NK-92 (cell line): ENCODE measurements around the gene PPIH.
A peak's percentile ranks its signal among the peaks of the same experiment; 100 is the strongest.
"Not testable (repeated sequence)": the region's sequence is repeated elsewhere in the genome, so short reads cannot be mapped to it uniquely, and the experiment has no call there.

Source experiments
- DNase-seq: peaks from one replicate; lab custom pipeline; 2025; ENCODE audit not compliant: unreplicated experiment; lab: John Stamatoyannopoulos, UW

PPIH gene

DNA sequence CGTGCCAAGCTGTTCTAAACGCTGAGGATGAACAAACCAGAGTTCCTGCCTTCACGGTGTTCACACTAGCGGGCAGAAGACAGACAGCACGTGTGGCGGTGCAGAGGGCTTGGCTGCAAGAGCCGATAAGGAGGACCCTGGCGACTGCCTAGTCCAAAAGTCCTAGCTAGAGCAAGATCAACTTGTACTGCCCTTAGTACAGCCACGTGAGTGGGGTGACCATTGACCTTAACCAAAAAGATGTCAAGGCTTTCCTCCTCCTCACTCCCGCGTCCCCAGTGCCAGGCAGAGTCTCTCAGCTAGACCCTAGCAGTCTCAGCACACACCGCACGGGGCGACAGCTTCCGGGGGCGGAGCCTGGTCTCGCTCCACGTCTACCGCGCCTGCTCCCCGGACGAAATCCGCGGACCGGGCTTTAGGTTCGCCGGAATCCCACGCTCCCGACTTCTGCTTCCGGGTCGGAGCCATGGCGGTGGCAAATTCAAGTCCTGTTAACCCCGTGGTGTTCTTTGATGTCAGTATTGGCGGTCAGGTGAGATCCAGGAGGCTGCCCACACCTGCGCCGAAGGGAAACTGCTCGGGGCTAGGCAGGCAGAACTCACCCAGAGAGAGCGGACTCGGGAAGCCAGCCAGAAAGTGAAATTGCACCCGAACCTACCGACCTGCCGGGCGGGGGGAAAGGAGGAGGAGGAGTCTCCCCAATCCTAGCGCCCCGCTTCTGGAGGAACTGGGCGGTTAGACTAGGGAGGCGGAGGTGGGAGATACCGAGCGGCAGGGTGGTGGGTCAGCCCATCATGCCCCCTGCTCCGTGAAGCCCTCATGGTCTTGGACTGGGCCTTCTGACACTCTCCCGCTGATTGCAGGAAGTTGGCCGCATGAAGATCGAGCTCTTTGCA lies at the start of gene PPIH:
PPIH (plus strand) TSS at position 443 of the 896 bp plus-strand sequence; CDS start at position 467, 24 bp downstream.
- DNase-seq = peak; percentile 66

DNA sequence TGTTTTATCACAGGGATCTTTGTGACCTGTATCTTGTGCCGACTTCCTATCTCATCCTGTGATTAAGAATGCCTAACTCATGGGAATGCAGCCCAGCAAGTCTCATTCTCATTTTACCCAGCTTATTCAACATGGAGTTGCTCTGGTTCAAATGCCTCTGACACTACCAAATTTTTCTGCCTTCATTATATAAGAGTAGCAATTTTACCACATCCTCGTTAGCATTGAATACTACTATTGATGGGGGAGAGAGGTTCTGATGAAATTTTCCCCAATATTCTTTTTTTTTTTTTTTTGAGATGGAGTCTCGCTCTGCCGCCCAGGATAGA lies 44.5 kb upstream of the PPIH start:
- no peak for DNase-seq

DNA sequence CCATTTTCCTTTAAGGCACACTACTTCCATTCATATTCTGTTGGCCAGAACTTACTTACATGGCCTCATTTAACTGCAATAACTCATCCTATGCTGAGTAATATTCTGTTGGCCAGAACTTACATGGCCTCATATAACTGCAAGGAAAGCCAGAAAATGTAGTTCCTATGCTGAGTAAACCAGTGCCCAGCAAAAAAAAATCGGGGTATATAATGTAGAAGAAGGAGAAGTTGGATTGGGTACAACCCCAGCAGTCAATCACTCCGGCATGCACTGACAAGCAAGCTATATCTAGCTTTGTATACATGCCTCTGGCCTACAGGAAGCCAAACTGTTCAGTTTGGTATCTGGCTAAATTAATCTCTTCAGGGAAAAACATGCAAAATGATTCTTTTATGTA lies 39.4 kb upstream of the PPIH start:
- no peak for DNase-seq

DNA sequence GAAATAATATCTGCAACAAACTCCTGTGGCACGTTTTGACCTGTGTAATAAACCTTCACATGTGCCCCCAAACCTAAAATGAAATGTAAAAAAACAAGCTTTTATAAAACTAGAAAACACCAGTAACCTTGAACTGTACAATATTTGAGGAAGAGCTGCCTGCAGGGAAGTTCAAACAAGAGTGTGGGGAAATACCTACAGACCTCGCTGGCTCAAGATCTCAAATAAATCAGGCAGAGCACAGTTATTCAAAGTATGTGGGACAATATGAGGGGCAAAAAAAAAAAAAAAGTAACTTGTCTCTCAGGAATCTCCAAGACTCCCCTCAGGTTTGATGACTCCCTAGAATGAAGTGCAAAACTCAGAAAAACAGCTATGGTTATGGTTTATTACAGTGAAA lies 37.9 kb upstream of the PPIH start:
- DNase-seq = no peak

DNA sequence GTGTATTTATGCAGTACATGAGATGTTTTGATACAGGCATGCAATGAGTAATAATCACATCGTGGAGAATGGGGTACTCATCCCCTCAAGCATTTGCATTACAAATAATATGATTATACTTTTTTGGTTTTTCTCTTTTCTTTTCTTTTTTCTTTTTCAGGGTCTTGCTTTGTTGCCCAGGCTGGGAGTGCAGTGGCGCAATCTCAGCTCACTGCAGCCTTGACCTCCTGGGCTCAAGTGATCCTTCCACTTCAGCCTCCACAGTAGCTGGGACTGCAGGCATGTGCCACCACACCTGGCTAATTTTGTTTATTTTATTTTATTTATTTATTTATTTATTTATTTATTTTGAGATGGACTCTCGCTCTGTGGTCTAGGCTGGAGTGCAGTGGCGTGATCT lies 37.0 kb upstream of the PPIH start:
- not testable (repeated sequence) for DNase-seq

DNA sequence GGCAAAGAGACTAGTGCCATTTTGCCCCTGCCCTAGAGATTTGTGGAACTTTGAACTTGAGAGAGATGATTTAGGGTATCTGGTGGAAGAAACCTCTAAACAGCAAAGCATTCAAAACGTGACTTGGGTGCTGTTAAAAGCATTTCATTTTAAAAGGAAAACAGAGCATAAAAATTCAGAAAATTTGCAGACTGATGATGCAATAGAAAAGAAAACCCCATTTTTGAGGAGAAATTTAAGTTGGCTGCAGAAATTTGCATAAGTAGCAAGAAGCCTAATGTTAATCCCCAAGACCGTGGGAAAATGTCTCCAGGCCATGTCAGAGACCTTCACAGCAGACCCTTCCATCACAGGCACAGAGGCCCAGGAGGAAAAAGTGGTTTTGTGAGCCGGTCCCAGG lies 31.0 kb upstream of the PPIH start:
- not testable (repeated sequence) for DNase-seq

DNA sequence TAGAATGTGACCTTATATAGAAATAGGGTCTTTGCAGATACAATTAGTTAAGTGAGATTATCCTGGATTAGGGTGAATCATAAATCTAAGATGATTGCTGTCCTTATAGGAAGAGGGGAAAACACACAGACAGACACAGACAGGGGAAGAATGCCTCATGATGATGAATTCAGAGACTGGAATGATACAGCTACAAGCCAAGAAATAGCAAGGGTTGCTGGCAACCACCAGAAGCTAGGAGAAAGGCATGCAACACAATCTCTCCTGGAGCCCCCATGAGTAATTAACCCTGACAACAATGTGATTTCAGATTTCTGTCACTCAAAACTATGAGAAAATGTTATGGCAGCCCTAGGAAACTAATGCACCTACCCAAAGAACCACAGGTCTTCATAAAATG lies 19.1 kb upstream of the PPIH start:
- DNase-seq = no peak

DNA sequence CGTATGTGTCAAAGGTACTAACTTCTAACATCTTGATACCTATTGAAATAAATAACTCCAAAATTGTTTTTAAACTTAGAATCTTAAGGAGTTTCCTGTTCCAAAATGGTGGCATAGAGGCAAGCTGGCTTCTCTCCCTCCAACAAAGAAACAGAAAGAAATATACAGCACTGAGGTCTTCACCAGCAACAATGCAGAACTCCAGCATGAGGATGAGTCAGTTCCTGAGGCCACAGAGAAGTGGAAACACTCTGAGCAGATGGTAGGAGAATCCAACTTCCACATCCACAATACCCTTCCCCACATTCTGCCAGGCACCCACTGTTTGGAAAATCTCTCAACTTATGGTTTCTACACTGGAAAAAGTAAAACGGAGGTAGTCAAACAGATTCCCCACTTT lies 12.2 kb upstream of the PPIH start:
- DNase-seq = no peak

DNA sequence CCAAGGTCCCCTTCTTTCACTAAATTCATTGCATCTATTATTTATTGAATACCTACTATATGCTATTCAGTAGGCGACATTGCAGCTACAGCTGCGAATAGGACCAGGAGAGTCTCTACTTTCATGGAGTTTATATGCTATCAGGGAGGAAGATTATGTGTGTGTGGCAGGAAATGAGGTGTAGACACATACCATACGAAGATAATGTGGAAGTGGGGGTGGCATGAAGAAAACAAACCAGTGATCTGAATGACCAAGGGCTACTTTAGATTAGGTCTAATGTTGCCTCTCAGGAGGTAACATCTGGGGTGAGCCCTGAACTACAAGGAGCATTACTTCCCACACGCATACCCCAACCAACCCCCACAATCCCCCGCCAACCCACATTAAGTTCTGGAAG lies 1.0 kb upstream of the PPIH start:
- DNase-seq = no peak

DNA sequence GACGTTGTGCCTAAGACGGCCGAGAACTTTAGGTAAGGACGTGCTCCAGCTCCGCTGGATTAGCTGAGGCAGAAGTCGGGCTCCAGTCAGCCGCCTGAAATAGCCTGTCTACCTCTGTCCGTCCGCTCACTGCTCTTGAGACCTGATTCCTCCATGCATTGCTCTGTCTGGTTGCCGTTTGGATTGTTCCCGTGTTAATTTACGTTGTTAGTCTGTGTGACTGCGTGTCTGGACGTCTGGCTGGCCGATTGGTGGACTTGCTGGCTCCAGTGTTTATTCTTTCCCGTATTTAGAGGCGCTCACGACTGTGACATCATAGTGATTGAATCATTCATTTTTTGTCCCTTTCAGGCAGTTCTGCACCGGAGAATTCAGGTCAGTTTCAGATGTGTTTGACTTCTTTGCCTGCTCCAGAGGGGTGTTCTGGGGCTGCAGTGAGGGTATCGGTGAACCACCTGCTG lies 684 bp downstream of the PPIH start:
- no peak for DNase-seq

DNA sequence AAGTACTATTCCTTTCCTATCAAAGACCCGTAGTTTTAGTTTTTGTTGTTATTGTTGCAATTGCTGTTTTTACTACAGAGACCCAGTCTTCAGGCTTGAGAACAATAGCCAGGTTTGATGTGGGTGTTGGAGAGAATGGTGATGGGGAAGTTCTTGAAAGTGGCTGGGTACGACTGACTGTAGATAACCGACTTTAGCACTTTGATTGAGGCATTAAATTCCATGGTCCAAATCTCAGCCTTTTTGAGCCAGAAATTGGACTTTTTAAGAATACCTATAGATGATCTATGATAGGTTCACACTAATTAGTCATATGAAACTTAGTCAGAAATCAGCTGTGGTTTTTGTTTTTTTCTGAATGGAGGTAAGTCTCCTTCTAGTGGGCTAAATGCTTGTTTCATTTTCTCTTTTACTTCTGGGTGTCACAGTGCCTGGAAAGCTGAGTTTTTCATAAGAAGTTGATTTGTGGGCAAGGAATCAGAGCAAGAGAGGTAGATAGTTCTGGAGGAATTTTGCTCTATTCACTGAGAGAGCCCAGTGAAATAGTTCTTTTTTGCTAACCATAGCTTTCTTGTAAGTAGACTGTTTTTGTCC lies 2.8 kb downstream of the PPIH start:
- no peak for DNase-seq

DNA sequence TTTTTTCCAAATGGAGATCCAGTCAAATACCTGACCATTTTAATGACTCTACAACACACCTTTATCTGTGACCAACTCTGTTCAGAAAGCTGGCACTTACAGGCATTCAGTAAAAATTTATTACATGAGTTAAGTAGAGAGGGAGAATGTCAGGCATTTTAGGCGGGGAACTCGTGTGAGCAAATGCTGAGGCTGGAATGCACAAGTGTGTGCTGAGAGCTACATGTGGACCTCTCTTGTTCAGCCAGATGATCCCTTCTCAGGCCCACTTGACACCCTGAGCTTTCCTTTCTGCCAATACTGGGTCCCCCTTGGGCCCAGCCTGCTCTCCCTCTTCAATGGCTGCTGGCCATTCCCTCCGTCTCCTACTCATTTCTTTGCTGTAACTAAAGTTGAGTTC lies 11.7 kb downstream of the PPIH start:
- no peak for DNase-seq

DNA sequence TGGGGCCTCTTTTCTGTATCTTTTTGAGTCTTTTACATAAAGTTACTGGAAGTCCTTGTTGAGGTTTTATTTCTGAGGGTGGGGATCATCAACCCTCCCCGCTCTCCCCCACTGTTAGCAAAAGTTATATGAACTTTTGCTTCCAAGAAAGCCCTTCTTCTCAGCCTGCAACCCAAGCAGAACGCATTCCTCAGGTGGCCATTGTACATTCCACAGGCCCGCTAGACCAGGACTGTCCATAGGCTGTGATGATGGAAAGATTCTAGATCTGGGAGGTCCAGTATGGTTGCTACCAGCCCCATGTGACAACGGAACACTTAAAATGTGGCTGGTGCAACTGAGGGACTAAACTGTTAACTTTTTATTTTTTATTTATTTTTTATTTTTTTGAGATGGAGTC lies 12.2 kb downstream of the PPIH start:
- DNase-seq = no peak

DNA sequence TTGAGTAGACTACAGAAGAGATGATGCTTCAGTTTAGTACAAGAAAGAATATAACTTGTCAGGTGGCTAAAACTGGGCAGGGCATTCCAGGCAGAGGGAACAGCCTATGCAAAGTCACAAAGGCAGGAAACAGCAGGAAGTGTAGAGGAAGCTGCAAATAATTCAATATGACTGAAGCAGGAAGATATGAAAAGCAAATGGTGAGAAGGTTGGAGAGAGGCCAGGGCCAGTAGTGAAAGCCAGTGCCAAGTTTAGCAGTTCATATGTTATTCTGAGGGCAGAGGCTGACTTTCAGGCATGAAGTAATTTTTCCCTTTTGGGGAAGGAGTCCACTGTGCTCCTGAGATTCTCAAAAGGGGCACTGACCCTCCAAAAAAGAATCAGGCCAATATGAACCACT lies 16.0 kb downstream of the PPIH start:
- DNase-seq = no peak

DNA sequence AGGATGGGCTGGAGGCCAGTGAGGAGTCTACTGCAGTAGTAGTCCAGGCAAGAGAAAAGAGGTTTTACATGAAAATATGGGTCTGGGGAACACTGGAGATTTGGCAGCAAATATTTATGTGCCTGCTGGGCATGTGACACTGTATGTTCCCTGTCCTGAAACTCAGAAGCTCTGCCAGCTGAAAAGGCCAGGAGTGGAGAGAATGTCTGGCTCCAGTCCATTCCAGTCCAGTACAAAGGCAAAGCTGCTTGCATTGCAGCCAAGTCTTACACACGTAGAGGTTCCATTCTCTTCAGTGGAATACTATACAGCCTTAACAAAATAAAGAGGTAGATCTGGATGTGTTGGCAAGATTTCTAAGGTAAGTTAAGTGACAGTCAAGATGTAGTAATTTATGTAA lies 16.5 kb downstream of the PPIH start:
- DNase-seq = no peak

DNA sequence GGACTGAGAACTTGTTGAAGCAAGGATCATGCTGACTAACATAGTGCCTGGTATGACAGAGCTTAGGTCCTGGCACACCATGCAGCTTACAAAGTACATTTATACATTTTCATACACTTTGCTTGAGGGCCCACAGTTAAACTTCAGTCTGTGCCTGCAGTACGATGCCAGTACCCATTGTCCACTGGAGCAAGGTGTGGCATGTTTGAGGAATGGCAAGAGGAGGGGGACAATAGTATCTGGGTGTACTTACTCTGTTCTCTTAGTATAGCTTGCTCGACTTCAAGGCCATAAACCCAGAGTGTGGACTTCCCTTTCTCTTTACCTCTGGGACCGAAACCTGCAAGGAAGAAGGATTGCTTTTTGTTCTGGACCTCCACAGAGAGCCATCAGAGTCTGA lies 17.2 kb downstream of the PPIH start:
- DNase-seq = no peak

DNA sequence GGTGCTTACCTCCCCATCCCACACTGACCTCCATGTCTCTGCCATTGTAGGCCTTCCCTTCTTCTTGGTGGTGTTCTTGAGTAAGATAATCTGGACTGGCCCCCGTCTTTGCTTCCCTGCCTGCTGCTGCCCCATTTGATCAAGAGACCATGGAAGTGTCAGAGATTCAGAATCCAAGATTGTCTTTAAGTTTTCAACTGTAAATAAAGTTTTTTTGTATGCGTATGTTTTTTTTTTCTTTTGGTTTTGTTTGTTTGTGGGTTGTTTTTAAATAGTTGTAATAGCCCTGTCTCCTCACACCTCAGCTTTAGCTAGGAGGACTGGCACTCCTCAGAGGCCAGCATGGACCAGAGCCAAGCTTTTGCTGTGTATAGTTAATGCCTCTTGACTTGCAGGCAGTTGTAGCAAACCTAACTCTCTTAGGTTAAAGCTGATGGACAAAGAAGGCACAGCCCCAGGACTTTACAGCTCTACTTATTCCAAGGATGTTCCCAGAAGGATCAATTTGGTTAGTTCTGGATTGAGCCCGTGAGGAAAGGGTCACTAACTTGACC lies 18.4 kb downstream of the PPIH start:
- DNase-seq = no peak

DNA sequence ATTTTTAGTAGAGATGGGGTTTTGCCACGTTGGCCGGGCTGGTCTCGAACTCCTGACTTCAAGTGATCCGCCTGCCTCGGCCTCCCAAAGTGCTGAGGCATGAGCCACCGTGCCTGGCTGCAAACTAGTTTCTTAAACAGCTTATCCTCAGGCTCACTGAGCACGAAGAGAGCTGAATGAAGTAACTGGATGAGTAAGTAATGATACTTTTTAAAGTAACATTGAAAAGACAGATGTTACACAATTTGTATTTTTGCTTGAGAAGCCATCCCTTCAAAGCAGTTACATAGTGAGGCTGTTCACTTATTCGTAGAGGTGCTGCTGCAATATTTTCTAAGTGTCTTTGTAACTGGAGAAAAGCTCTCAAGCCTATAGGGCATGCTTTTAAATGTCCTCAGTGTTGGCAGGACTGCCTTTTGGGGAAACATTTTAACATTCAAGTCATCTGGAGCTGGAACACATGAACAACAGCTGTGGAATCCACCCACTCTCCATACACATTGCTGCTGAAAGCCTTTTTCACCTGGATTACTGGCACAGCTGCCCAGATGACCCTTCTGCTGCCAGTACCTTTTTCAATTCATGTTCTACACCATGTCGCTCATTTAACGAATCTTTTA lies 21.3 kb downstream of the PPIH start:
- DNase-seq = no peak

DNA sequence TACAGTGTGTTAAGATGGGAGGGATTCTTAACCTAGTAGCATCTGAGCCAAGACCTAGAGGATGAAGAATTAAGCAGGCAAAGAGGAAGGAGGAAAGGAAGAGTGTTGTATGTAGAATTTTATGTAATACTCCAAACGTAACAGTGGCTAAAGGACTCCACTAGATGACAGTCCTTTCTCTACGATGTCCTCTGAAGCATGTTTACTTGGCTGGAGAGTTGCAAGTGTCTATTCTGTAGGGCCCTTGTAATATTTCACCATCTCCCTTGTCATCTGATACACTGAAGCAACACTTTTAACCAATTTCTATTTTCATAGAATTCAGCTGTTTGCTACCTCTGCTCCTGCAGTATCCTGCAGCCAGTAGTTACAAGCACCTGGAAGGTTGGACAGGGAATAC lies 21.8 kb downstream of the PPIH start:
- no peak for DNase-seq

DNA sequence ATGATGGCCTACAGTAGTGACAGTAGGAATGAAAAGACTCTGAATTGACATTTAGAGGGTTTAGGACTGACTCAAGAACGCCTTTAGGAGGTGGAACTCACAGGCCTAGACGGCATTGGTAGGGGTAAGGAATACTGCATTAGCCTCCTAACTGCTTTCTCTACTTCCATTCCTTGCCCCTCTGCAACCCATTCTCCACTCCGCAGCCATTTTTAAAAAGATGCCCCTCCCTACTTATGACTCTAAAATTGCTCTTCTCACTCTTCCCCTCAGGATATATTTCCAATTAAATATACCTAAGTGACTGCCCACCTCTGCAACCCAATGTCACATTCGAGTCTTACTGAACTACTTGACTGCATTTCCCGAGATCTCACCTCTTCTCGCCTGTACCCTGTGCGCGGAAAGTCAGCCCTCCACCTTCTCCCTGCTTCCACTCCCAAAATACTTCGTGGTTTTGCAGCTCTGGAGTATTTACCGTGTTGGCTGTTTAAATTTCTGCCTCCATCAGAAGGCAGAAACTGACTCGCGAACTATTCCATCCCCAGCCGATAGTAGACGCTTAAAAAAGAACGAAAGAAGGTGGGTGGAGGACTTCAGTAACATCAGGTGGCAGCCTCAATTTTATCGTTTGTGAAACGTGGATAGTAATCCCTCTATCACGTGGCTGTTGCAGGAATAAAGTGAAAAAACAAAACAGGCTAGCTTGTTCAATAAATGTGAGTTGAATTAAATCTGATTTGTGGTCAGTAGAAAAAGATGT lies 22.9 kb downstream of the PPIH start:
- DNase-seq = no peak
